Fibroblast of mammary gland (primary cell): ENCODE measurements around the gene F13B.

Source experiments
- DNase-seq: peaks from one replicate; pipeline ENCODE4 v3.0.0-alpha.2; 2010; ENCODE audit warnings: low read depth
- H3K4me3 ChIP-seq: 2 replicates; pipeline ENCODE4 v1.5.1; 2011; ENCODE audit warnings: low read depth, mild to moderate bottlenecking, low read length, moderate library complexity; ENCODE audit not compliant: control insufficient read depth
- TF ChIP-seq, protein P1 (sequence below): conservative IDR thresholded peaks from 2 replicates; pipeline ENCODE4 v1.5.1; 2011; ENCODE audit warnings: low read depth, low read length, inconsistent platforms; ENCODE audit not compliant: control insufficient read depth, insufficient read depth

The F13B gene

DNA sequence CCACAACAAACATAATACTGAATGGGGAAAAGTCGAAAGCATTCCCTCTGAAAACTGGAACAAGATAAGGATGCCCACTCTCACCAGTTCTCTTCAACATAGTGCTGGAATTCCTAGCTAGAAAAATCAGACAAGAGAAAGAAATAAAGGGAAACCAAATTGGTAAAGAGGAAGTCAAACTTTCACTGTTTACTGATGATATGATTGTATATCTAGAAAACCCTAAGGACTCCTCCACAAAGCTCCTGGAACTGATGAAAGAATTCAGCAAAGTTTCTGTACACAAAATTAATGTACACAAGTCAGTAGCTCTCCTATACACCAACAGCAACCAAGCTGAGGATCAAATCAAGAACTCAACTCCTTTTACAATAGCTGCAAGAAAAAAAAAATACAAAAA is 6.9 kb upstream of the F13B start:
- no peak for DNase-seq
- TF ChIP-seq, protein P1, sequence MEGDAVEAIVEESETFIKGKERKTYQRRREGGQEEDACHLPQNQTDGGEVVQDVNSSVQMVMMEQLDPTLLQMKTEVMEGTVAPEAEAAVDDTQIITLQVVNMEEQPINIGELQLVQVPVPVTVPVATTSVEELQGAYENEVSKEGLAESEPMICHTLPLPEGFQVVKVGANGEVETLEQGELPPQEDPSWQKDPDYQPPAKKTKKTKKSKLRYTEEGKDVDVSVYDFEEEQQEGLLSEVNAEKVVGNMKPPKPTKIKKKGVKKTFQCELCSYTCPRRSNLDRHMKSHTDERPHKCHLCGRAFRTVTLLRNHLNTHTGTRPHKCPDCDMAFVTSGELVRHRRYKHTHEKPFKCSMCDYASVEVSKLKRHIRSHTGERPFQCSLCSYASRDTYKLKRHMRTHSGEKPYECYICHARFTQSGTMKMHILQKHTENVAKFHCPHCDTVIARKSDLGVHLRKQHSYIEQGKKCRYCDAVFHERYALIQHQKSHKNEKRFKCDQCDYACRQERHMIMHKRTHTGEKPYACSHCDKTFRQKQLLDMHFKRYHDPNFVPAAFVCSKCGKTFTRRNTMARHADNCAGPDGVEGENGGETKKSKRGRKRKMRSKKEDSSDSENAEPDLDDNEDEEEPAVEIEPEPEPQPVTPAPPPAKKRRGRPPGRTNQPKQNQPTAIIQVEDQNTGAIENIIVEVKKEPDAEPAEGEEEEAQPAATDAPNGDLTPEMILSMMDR: no peak
- H3K4me3 ChIP-seq: no peak overlapping the region

DNA sequence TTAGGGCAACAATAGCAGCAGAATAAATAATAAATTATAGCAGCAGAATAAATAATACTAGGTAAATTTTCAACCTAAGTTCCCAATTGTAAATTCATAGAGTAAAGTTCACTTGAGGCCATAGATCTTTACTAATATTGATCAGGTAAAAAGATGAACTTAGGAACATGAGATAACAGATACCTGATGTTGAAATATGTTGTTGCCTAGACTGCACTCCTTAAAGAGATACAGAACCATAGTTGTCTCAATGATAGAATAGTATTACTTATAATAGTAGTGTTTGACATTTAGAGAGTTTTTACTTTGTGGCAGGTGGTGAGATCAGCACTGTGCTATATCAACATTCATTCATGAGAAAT is 378 bp upstream of the F13B start:
- TF ChIP-seq, protein P1: no peak
- no peak overlapping the region for H3K4me3 ChIP-seq
- no peak for DNase-seq

DNA sequence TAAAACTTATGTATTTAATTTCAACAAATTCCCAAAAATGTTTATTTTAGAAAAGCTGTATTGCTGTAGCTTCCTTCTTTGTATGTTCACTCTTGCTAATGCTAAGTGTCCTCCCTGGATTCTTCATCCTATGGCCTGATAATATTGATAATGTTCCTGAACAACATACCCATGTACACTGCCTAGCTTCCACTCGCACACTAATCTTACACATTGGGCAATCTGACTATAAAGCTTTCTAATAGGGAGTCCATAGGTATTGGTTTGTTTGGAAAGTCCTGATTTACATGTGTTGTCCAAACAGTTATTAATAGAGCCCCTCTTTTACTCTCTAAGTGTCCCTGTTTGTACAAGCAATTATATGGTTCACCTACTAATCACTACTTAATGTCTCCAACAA is 783 bp downstream of the F13B start:
- DNase-seq: no peak
- TF ChIP-seq, protein P1: no peak
- H3K4me3 ChIP-seq: no peak overlapping the region

DNA sequence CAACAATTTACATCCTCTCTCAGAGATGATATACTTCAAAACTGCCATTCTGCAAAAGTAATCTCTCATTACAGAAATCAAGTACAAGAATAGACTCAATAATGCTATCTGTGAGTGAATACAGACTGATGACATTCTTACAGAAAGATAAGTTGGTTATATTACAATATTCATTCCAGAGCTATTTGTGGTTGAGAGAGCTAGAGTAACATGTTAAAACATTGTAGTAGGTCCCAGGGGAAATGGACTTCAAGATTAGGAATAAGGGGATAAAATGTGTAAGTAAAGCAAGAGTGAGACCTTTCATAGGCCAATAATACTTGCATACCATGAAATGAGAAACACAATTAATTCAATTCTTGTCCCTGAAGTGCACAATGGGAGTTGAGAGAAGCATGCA is 1.5 kb downstream of the F13B start:
- TF ChIP-seq, protein P1: no peak
- H3K4me3 ChIP-seq: no peak overlapping the region
- peak; percentile 33 for DNase-seq

DNA sequence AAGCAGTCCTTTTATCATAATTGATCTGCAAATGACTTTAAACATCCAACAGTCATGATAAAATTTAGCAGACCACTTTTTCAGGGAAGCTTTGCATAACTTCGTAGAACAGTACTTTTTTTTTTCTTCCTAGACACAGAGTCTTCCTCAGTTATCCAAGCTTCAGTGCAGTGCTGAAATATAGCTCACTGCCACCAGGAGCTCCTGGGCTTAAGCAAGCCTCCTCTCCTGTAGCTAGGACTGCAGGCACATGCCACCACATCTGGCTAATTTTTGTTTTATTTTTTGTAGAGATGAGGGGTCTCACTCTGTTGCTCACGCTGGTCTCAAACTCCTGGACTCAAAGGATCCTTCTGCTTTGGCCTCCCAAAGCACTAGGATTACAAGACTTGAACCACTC is 3.8 kb downstream of the F13B start:
- TF ChIP-seq, protein P1: no peak
- DNase-seq: no peak
- no peak overlapping the region for H3K4me3 ChIP-seq

DNA sequence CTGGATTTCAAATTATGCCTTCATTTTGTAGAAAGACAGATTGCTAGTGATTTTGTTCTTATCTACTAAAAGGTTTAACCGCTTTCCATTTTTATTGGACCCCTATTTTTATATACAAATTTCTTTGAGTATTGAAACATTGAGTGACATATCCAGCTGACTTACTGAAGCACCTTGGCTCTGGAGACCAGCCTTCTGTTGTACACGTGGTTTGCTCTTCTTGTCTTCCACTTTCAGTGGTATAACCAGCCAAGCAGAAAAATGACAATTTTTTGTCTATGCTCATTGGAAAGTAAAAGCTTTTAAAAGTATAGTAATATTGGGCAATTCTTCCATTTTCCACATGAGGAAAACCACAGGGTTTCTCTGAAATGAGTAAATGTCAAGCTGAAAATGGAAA is 4.4 kb downstream of the F13B start:
- TF ChIP-seq, protein P1: no peak

DNA sequence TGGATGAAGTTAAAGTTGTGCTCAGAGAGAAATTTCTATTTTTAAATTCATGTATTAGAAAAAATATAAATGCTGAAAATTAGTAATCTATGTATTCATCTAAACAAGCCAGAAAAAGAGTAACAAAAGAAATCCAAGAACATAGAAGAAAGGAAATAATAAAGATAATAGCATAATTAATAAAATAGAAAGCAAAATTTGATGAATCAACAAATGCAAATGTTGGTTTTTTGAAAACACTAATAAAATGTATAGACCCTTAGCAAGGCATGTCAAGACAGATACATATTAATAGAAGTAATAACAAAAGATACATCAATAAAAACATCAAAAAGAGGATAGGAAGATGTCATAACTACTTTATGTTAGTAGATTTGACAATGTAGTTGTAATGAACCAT is 18.0 kb downstream of the F13B start:
- TF ChIP-seq, protein P1: no peak
- H3K4me3 ChIP-seq: no peak overlapping the region
- DNase-seq: no peak

More for the DNA sequence above, 4.4 kb downstream of the F13B start:
- DNase-seq: no peak
- no peak overlapping the region for H3K4me3 ChIP-seq
